A172 (cell line): ENCODE measurements around the gene RASL11B. TPM values are rescaled to one million over a fixed set of nuclear protein-coding genes. Genes with fewer than 3 reads are reported as not detected.

ENCODE experiments used
- DNase-seq: peaks from one replicate; pipeline ENCODE4 v3.0.0-alpha.2; 2015; ENCODE audit warnings: low spot score
- total RNA-seq: library from RNA; depleted of rRNA; stranded (reverse); fragments of >200 nt; shearing (Covaris generic); gene quantifications from 2 replicates; pipeline ENCODE4 v1.2.3, GENCODE V29; 2014

RASL11B gene
- total RNA-seq, 1 experiment from 2014 or later = not detected

- DNase-seq = peak; percentile 52
Measured at GRCh38 chr4:52873861-52874343, 11.8 kb downstream of the RASL11B start.

GRCh38 chr4:52874948-52875347 is 12.8 kb downstream of the RASL11B start:
- no peak for DNase-seq

- DNase-seq = no peak
Measured at GRCh38 chr4:52876069-52876468, 14.0 kb downstream of the RASL11B start.

DNA sequence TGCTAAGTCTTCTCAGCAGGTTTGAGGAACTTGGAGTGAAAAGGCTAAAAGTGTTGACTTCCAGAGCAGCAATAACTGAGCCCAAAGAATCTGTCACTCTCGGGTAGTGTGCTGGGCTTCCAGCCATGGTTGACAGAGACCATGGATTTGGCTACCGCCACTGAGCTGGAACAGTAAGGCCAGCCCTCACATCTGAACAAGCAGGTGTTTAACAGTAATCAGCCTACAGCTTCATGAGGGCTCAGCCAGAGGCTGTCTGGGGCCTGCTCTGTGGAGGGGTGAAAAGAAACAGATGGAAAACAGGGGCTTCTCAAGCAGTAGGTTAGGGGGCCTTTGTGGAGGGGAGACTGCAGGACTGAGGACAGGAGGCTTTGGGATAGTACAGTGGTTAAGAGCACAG is 14.9 kb downstream of the RASL11B start:
- no peak for DNase-seq

GRCh38 chr4:52877694-52878093 is 15.6 kb downstream of the RASL11B start:
- DNase-seq = peak; percentile 37

GRCh38 chr4:52879471-52879870 is 17.4 kb downstream of the RASL11B start:
- DNase-seq = no peak

DNA sequence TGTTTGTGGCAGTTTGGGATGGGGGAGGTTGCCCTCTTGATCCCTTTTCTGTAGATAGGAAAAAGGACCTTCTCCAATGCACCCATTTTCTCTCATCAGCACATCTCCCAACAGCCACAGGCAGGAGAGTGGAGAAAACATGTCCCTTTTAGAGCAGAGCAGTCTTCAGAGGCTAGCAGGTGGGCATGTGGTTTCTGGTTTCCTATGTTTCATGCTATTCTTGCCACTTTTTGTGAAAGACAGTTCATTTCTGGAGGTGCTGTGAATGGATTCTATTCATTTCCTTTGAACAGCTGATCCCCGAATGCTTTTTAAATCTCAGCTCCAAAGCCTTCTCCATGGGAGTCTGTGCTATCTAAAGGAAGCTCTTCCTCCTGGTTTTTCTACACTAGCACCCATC is 18.9 kb downstream of the RASL11B start:
- no peak for DNase-seq

DNA sequence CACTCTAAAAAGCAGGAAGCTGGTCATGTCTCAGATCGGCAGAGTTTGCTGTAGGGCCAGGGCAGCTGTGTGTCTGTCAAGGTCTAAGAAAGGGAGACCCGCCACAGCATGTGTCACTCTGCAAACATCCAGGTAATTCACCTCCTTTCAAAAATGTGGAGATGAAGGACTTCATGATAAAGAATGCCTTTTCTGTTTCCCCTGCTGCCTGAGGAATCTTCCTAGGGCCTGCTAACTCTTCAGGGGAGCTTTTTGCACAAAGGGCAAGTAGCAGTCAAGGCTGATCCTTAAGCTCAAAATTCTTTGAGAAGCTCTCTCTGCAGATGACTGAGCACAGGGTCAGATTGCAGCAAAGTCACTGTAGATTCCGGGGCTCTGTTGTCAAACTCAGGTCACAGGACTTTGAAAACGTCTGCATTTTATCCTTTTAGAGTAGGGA is 21.1 kb downstream of the RASL11B start:
- no peak for DNase-seq

DNA sequence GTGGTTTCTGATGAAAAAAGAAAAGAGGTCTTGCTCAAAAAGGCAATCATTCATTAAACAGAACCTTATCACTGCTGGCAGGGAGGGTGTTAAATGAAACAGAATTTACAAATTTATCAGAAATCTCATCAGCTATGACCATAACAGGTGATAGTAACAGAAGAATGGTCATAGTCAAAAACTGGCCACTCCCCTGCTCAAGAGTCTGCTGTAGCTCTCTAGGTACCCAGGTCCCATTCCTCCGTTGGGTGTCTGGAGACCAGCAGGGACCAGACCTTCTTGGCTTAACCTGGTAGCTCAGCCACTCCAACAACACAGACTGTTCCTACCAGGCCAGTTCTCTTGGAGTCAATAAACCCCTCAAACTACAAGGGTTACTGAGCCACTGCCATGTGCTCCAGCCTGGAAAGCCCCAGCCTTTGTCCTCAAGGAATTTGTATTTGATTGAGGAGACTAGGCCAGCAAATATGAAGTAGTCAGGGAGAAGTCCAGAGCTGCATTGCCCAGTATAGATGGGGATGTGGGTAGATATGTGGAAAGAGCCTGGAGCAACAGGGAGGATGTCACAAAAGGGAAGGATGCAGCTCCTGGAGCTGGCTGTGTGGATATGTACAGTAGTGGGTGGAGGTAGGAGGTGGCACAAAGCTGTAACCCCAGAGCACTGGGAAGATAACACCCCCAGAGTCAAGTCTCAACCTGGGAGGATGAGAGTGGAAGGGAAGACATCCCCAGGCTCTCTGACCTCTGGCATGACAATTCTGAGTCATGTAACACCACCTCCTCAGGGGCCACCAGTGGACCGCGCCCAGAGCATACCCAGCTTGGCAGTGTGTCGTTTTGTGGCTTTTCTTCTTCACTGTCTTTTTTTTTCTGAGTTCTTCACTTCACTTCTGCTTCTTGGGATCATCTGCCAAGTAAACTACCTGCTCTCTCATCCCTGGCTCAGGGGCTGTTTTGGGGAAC is 21.9 kb downstream of the RASL11B start:
- no peak for DNase-seq

DNA sequence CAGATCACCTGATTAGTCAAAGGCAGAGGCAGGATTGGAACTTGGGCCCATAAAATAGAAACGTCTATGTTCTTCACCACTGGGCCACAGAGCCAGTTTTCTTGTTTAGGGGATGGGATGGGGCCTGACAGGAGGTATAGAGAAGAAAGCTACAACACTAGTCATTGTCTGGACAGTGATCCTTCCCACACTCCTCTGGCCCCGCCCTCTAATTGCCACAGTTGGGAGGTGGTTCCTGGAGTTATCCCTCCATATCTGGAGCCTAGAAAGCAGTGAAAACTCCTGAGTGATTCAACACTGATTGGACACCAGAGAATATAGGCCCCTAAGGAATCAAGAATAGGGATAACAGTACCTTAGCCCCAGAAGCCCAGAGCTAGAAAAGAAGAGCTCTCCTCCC is 22.9 kb downstream of the RASL11B start:
- no peak for DNase-seq

GRCh38 chr4:52889354-52889753 is 27.2 kb downstream of the RASL11B start:
- DNase-seq = no peak

- DNase-seq = no peak
Measured at GRCh38 chr4:52889778-52890520, 27.8 kb downstream of the RASL11B start.

DNA sequence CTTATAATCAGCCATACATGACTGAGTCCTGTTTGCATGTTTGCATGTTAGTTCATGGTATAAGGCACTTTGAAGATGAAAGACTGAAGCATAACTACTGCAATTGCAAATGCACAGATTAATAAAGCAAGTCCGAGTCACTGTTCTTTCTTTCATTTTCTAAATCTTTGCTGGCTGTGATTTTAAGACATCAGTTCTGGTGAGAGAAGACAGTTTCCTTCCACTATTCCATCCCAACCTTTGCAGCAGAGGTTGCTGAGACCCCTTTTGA is 28.3 kb downstream of the RASL11B start:
- DNase-seq = no peak

DNA sequence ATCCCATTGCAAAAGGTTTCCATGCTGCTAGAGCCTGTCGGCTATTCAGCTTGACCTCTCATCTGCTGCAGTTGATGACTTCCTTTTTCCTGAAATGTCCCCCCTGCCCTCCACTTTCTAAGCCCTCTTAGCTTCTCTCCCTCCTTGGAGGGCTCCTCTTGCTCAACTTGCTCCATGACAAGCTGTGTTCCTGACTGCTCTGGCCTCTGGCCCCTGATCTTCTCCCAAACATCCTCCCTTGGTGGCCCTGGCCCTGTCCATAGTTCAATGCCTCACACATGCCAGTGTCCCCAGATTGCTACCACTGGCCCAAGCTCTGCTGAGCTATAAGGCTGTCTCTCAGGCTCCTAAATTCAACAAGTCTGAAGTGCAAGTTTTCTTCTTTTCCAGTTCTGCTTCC is 29.6 kb downstream of the RASL11B start:
- DNase-seq = no peak

GRCh38 chr4:52892880-52893279 is 30.8 kb downstream of the RASL11B start:
- DNase-seq = no peak

DNA sequence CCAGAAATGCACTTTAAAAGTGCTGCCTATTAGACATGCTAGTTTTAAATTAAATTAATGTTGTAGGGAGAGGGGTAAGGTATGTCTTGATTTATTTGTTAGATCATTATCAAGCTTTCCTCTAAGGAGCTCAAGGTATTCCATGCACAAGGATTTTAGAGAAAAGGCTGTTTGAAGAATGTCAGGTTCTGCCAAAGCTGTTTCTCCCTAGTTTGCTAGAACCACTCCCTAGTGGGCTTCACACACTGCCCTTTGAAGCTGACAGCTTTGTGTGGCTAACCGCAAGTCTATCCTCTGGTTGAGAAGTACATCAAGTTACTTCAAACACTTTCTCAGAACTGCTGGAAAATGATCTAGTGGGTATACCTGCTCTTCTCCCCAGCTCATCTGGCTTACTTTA is 32.3 kb downstream of the RASL11B start:
- DNase-seq = no peak

DNA sequence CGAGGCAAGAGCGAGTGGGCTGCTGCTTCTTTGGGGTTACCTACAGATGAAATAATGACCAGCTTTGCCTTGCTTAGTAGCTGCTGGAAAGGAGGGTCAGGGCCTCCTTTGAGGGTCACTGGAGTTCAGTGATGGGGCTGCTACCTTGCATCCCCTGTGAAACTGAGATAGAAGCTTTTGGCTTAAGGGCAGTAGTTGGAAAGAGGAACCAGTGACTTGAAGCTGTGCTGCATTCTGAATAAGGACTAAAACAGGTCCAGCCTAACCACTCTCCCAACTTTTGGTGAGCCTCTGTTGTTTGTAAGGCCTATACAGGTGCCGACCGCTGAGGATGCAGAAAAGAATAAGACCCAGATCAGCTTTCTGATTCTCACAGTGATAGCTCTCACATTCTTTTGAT is 41.2 kb downstream of the RASL11B start:
- DNase-seq = no peak

- DNase-seq = no peak
Measured at GRCh38 chr4:52904421-52904820, 42.3 kb downstream of the RASL11B start.

- DNase-seq = no peak
Measured at GRCh38 chr4:52907510-52907909, 45.4 kb downstream of the RASL11B start.

DNA sequence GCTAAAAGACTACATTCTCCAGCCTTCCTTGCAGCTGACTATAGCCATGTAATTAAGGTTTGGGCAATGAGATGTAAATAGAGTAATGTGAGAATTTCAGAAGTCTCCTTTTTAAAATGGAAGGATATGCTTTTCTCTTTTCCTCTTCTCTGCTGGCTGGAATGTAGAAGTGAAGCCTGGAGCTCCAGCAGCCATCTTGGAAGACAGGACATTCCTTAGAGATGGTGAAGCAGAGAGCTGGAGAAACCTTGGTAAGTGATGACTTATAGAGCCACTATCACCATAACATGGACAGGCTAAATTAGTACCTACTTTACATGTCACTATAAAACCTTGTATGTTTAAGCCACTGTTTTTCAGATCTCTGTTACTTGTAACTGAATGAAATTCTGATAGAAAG is 48.0 kb downstream of the RASL11B start:
- no peak for DNase-seq

GRCh38 chr4:52911684-52912294 is 49.7 kb downstream of the RASL11B start:
- DNase-seq = peak; percentile 64

DNA sequence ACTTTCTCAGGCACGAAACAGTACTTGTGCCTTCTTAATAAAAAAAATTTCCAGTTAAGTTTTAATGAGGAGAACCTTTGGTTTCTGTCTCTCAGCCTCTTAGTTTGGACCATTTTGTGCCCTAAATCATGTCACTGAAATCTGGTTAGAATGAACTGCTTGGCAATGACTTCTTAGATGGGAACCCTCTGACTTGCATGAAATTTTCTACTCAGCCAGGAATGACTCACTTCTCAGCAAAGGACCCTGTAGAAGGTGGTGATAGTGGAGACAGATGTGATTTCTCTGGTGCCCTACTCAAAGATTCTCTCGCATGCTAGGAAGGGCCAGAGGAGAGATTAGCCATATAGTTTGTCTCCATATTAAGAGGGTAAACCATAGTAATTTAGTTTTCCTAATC is 50.5 kb downstream of the RASL11B start:
- DNase-seq = peak; percentile 13
